HepG2 (cell line): ENCODE data around the gene DRAXIN. TPM values are rescaled to one million over a fixed set of nuclear protein-coding genes. Genes with fewer than 3 reads are reported as not detected.

Experiments used
- KLF11 ChIP-seq: IDR thresholded peaks from 2 replicates; pipeline ENCODE4 v1.6.1; 2016; ENCODE audit warnings: missing compliant biosample characterization
- NRL ChIP-seq: sonication (generic); formaldehyde crosslinking; IDR thresholded peaks from 2 replicates; pipeline ENCODE4 v1.5.0; 2020; ENCODE audit warnings: missing genetic modification reagents, mild to moderate bottlenecking, moderate library complexity, borderline replicate concordance
- SRY ChIP-seq: sonication (generic); formaldehyde crosslinking; IDR thresholded peaks from 2 replicates; pipeline ENCODE4 v1.8.0; 2022; ENCODE audit warnings: mild to moderate bottlenecking, missing genetic modification reagents
- ZNF12 ChIP-seq: sonication (generic); formaldehyde crosslinking; IDR thresholded peaks from 2 replicates; pipeline ENCODE4 v1.5.0; 2020; ENCODE audit warnings: missing genetic modification reagents
- ZNF224 ChIP-seq: sonication (generic); formaldehyde crosslinking; IDR thresholded peaks from 2 replicates; pipeline ENCODE4 v1.5.0; 2020; ENCODE audit warnings: mild to moderate bottlenecking, missing genetic modification reagents
- ZNF235 ChIP-seq: sonication (generic); formaldehyde crosslinking; IDR thresholded peaks from 2 replicates; pipeline ENCODE4 v1.8.1; 2023; ENCODE audit warnings: mild to moderate bottlenecking, missing genetic modification reagents, borderline replicate concordance
- ZNF274 ChIP-seq: sonication (generic); formaldehyde crosslinking; IDR thresholded peaks from 2 replicates; pipeline ENCODE4 v1.5.1; 2020; ENCODE audit warnings: mild to moderate bottlenecking, missing genetic modification reagents
- ZNF546 ChIP-seq: sonication (generic); formaldehyde crosslinking; conservative IDR thresholded peaks from 2 replicates; pipeline ENCODE4 v1.8.1; 2023; ENCODE audit warnings: mild to moderate bottlenecking, missing genetic modification reagents
- ZNF577 ChIP-seq: sonication (generic); formaldehyde crosslinking; IDR thresholded peaks from 2 replicates; pipeline ENCODE4 v1.4.0; 2020; ENCODE audit warnings: mild to moderate bottlenecking, low read depth, missing genetic modification reagents, borderline replicate concordance
- ZNF652 ChIP-seq: IDR thresholded peaks from 2 replicates; pipeline ENCODE4 v1.6.1; 2016; ENCODE audit warnings: low read depth, borderline replicate concordance
- ZNF878 ChIP-seq: sonication (generic); formaldehyde crosslinking; IDR thresholded peaks from 2 replicates; pipeline ENCODE4 v1.8.1; 2023; ENCODE audit warnings: mild to moderate bottlenecking, missing genetic modification reagents, moderate library complexity
- polyA plus RNA-seq, 8 experiments: library from polyadenylated mRNA; depleted of rRNA in 3 of 8; stranded (reverse) in 7 of 8; unstranded in 1 of 8; fragments of >200 nt; fragmentation: Illumina TruSeq in 4 of 8; extraction: Trizol in 4 of 8; gene quantifications; 2 replicates each; pipeline versions ENCODE4 v1.2.1 to v1.2.3, GENCODE V29; 2011 to 2016; ENCODE audit warnings: low read depth in 4 of 8, missing spikeins in 1 of 8, mixed read lengths in 1 of 8; ENCODE audit not compliant: insufficient read depth in 1 of 8
- total RNA-seq, 5 experiments: library from RNA; depleted of rRNA; stranded (reverse); fragments of >200 nt; fragmentation: Illumina TruSeq; extraction: Trizol; gene quantifications; 2 replicates each; pipeline ENCODE4 v1.2.3, GENCODE V29; 2016; ENCODE audit warnings: low read depth in 1 of 5
- TF ChIP-seq, protein P1 (sequence below): sonication (generic); formaldehyde crosslinking; IDR thresholded peaks from 2 replicates; pipeline ENCODE4 v1.5.0; 2020; ENCODE audit warnings: mild to moderate bottlenecking, low read depth, missing genetic modification reagents, borderline replicate concordance
- TF ChIP-seq, protein P2 (sequence below): sonication (generic); formaldehyde crosslinking; conservative IDR thresholded peaks from 2 replicates; pipeline ENCODE4 v1.4.0; 2020; ENCODE audit warnings: missing genetic modification reagents
- TF ChIP-seq, protein P3 (sequence below): sonication (generic); formaldehyde crosslinking; conservative IDR thresholded peaks from 2 replicates; pipeline ENCODE4 v1.5.0; 2020; ENCODE audit warnings: missing genetic modification reagents
- TF ChIP-seq, protein P4 (sequence below): sonication (generic); formaldehyde crosslinking; IDR thresholded peaks from 2 replicates; pipeline ENCODE4 v1.8.0; 2022; ENCODE audit warnings: missing genetic modification reagents, mild to moderate bottlenecking, borderline replicate concordance
- TF ChIP-seq, protein P5 (sequence below): sonication (generic); formaldehyde crosslinking; IDR thresholded peaks from 2 replicates; pipeline ENCODE4 v1.8.1; 2023; ENCODE audit warnings: mild to moderate bottlenecking, inconsistent platforms, moderate library complexity, missing genetic modification reagents, borderline replicate concordance
- TF ChIP-seq, protein P6 (sequence below): sonication (generic); formaldehyde crosslinking; IDR thresholded peaks from 2 replicates; pipeline ENCODE4 v1.9.0; 2021; ENCODE audit warnings: missing genetic modification reagents, borderline replicate concordance
- TF ChIP-seq, protein P7 (sequence below): sonication (generic); formaldehyde crosslinking; IDR thresholded peaks from 2 replicates; pipeline ENCODE4 v1.4.0; 2020; ENCODE audit warnings: missing genetic modification reagents
- TF ChIP-seq, protein P8 (sequence below): sonication (generic); formaldehyde crosslinking; IDR thresholded peaks from 2 replicates; pipeline ENCODE4 v1.4.0; 2020; ENCODE audit warnings: mild to moderate bottlenecking, missing genetic modification reagents

The DRAXIN gene
- total and polyA plus RNA-seq, 2 of the 13 experiments (the other 11 are each of a cell fraction or from before 2014, with no cell fraction given) = 0.02 TPM; not detected in 1

DNA sequence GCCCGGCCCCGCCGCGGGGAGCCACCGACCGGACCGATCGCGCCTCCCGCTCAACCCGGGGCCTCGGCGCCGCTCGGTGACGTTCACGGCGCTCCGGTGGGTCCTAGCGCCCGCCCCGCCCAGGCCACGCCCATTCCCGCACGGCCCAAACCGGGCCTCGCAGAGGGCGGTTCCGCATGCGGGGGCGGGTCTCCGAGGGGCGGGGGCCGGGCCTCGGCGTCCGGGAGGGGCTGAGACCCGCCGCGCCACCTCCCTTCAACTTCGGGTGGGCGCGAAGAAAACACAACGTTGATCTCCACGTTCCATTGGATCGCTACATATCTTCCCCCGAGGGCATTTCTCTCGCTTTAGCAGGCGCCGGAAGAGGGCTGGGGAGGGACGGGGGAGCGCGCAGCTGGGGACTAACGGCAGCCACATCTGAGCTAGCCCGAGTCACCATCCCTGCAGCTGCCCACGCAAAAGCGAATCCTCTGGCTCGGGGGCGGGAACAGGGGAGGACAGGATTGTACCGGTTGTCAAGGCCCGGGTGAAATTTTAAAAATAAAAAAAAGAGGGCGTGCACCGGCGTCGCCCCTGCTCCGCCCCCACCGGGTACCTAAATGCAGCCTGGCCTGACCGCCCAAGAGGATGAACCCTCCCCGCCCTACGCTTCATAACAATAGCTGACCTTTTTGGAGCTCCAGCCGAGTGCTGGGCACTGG is 10.3 kb upstream of the DRAXIN start, which contains the start of gene MAD2L2 (continued):
- TF ChIP-seq, protein P1, sequence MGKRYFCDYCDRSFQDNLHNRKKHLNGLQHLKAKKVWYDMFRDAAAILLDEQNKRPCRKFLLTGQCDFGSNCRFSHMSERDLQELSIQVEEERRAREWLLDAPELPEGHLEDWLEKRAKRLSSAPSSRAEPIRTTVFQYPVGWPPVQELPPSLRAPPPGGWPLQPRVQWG (CRISPR knock-in tag) = no peak
- TF ChIP-seq, protein P2, sequence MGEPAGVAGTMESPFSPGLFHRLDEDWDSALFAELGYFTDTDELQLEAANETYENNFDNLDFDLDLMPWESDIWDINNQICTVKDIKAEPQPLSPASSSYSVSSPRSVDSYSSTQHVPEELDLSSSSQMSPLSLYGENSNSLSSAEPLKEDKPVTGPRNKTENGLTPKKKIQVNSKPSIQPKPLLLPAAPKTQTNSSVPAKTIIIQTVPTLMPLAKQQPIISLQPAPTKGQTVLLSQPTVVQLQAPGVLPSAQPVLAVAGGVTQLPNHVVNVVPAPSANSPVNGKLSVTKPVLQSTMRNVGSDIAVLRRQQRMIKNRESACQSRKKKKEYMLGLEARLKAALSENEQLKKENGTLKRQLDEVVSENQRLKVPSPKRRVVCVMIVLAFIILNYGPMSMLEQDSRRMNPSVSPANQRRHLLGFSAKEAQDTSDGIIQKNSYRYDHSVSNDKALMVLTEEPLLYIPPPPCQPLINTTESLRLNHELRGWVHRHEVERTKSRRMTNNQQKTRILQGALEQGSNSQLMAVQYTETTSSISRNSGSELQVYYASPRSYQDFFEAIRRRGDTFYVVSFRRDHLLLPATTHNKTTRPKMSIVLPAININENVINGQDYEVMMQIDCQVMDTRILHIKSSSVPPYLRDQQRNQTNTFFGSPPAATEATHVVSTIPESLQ (CRISPR knock-in tag) = no peak
- no peak for TF ChIP-seq ZNF546
- TF ChIP-seq, protein P3, sequence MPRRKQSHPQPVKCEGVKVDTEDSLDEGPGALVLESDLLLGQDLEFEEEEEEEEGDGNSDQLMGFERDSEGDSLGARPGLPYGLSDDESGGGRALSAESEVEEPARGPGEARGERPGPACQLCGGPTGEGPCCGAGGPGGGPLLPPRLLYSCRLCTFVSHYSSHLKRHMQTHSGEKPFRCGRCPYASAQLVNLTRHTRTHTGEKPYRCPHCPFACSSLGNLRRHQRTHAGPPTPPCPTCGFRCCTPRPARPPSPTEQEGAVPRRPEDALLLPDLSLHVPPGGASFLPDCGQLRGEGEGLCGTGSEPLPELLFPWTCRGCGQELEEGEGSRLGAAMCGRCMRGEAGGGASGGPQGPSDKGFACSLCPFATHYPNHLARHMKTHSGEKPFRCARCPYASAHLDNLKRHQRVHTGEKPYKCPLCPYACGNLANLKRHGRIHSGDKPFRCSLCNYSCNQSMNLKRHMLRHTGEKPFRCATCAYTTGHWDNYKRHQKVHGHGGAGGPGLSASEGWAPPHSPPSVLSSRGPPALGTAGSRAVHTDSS (CRISPR knock-in tag) = no peak
- peak; percentile 69 for TF ChIP-seq SRY (CRISPR knock-in tag)
- TF ChIP-seq ZNF652 (CRISPR knock-in tag) = no peak
- TF ChIP-seq ZNF577 (CRISPR knock-in tag) = no peak
- no peak for TF ChIP-seq ZNF274 (CRISPR knock-in tag)
- TF ChIP-seq, protein P4, sequence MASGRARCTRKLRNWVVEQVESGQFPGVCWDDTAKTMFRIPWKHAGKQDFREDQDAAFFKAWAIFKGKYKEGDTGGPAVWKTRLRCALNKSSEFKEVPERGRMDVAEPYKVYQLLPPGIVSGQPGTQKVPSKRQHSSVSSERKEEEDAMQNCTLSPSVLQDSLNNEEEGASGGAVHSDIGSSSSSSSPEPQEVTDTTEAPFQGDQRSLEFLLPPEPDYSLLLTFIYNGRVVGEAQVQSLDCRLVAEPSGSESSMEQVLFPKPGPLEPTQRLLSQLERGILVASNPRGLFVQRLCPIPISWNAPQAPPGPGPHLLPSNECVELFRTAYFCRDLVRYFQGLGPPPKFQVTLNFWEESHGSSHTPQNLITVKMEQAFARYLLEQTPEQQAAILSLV (CRISPR knock-in tag) = peak; percentile 69; the same call in 1 of the 2 replicates
- TF ChIP-seq, protein P5, sequence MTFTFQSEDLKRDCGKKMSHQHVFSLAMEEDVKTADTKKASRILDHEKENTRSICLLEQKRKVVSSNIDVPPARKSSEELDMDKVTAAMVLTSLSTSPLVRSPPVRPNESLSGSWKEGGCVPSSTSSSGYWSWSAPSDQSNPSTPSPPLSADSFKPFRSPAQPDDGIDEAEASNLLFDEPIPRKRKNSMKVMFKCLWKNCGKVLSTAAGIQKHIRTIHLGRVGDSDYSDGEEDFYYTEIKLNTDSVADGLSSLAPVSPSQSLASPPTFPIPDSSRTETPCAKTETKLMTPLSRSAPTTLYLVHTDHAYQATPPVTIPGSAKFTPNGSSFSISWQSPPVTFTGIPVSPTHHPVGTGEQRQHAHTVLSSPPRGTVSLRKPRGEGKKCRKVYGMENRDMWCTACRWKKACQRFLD (CRISPR knock-in tag) = no peak
- no peak for TF ChIP-seq KLF11 (CRISPR knock-in tag)
- TF ChIP-seq ZNF235 = no peak
- TF ChIP-seq ZNF12 (CRISPR knock-in tag) = no peak
- TF ChIP-seq, protein P6, sequence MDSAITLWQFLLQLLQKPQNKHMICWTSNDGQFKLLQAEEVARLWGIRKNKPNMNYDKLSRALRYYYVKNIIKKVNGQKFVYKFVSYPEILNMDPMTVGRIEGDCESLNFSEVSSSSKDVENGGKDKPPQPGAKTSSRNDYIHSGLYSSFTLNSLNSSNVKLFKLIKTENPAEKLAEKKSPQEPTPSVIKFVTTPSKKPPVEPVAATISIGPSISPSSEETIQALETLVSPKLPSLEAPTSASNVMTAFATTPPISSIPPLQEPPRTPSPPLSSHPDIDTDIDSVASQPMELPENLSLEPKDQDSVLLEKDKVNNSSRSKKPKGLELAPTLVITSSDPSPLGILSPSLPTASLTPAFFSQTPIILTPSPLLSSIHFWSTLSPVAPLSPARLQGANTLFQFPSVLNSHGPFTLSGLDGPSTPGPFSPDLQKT (CRISPR knock-in tag) = 0 out of 2 replicates have a peak, but pooled peaks have one; percentile 21
- no peak for TF ChIP-seq ZNF878 (CRISPR knock-in tag)
- TF ChIP-seq ZNF224 (CRISPR knock-in tag) = no peak
- TF ChIP-seq NRL (CRISPR knock-in tag) = no peak
- TF ChIP-seq, protein P7, sequence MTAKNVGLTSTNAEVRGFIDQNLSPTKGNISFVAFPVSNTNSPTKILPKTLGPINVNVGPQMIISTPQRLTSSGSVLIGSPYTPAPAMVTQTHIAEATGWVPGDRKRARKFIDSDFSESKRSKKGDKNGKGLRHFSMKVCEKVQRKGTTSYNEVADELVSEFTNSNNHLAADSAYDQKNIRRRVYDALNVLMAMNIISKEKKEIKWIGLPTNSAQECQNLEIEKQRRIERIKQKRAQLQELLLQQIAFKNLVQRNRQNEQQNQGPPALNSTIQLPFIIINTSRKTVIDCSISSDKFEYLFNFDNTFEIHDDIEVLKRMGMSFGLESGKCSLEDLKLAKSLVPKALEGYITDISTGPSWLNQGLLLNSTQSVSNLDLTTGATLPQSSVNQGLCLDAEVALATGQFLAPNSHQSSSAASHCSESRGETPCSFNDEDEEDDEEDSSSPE (CRISPR knock-in tag) = 0 out of 2 replicates have a peak, but pooled peaks have one; percentile 60
- TF ChIP-seq, protein P8, sequence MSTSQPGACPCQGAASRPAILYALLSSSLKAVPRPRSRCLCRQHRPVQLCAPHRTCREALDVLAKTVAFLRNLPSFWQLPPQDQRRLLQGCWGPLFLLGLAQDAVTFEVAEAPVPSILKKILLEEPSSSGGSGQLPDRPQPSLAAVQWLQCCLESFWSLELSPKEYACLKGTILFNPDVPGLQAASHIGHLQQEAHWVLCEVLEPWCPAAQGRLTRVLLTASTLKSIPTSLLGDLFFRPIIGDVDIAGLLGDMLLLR (CRISPR knock-in tag) = no peak
